Kidney (tissue), 14 donors: ENCODE results near the gene DGLUCY. TPM values are rescaled to one million over a fixed set of nuclear protein-coding genes. Genes with fewer than 3 reads are reported as not detected.

Source experiments
- DNase-seq, 5 donors: peaks; one replicate each; pipeline ENCODE4 v3.0.0-alpha.2; 2013 to 2020
- FAIRE-seq: peaks from 2 replicates; lab custom pipeline; 2012; peaks lifted over from hg19 to GRCh38; lab: Jason Lieb, UNC
- H3K27ac ChIP-seq, 2 donors: one replicate each; pipeline ENCODE4 v1.7.0; 2013; ENCODE audit warnings: low read depth in 2 of 2, low read length in 2 of 2, inconsistent platforms in 1 of 2
- H3K27me3 ChIP-seq: one replicate; pipeline ENCODE4 v1.7.1; 2013; ENCODE audit warnings: low read length, inconsistent platforms; ENCODE audit not compliant: control insufficient read depth, insufficient read depth
- H3K36me3 ChIP-seq, 3 donors: one replicate each; pipeline versions ENCODE4 v1.7.0 to v1.7.1; 2013; ENCODE audit warnings: low read length in 3 of 3, control low read depth in 1 of 3, inconsistent platforms in 1 of 3; ENCODE audit not compliant: insufficient read depth in 3 of 3, control insufficient read depth in 2 of 3
- H3K4me1 ChIP-seq, 3 donors: one replicate each; pipeline versions ENCODE4 v1.7.0 to v1.7.1; 2013; ENCODE audit warnings: low read length in 3 of 3, inconsistent platforms in 1 of 3, low read depth in 1 of 3; ENCODE audit not compliant: control insufficient read depth in 2 of 3, insufficient read depth in 2 of 3
- H3K4me3 ChIP-seq, 3 donors: one replicate each; pipeline versions ENCODE4 v1.7.0 to v1.8.1; 2013; ENCODE audit warnings: low read length in 3 of 3, control low read depth in 1 of 3, inconsistent platforms in 1 of 3
- H3K9ac ChIP-seq, 3 donors: one replicate each; pipeline versions ENCODE4 v1.7.0 to v1.7.1; 2013; ENCODE audit warnings: low read length in 3 of 3, control low read depth in 1 of 3, inconsistent platforms in 1 of 3
- H3K9me3 ChIP-seq, 3 donors: one replicate each; pipeline versions ENCODE4 v1.7.0 to v1.7.1; 2013; ENCODE audit warnings: low read length in 3 of 3, control low read depth in 1 of 3, inconsistent platforms in 1 of 3; ENCODE audit not compliant: control insufficient read depth in 2 of 3, insufficient read depth in 1 of 3
- intact Hi-C: fragments of 100-400 bp; cut with DNase I; formaldehyde crosslinking; loops from one replicate; pipeline ENCODE4 v1.11.1; 2022
- polyA plus RNA-seq: library from polyadenylated mRNA; stranded (reverse); fragments of 350-450 nt; fragmentation: Illumina TruSeq; extraction: RNeasy Lipid Tissue Mini Kit (QIAGEN cat#74804); gene quantifications from one replicate; pipeline ENCODE4 v1.2.3, GENCODE V29; 2014; ENCODE audit warnings: low read depth, low replicate concordance; ENCODE audit not compliant: insufficient read depth
- total RNA-seq: library from RNA; stranded (reverse); fragmentation: NEBNext Ultra II Directional; extraction: Animal tissue kit (Norgen Biotek cat#: 25700); gene quantifications from one replicate; pipeline ENCODE4 v1.2.1, GENCODE V29; 2021
- TF ChIP-seq, protein P1 (sequence below): IDR thresholded peaks from 3 replicates; pipeline ENCODE4 v1.5.1; 2012; ENCODE audit warnings: mild to moderate bottlenecking, moderate library complexity, borderline replicate concordance; ENCODE audit not compliant: insufficient read depth; ENCODE audit errors: extremely low read depth
- donor health status: control.
- donor health status: control.
- donor health status: control.
- donor health status: control.
- donor health status: control.
- donor health status: DM: yes; HTN: yes; CAD: no.
- donor health status: Normal renal cell carcinoma (clear cell type).

The DGLUCY gene
- total and polyA plus RNA-seq, 2 donors from 2014 or later: 79.7 to 83.4 TPM

GRCh38 chr14:91117960-91118359 lies 4.1 kb downstream of the DGLUCY start:
- TF ChIP-seq, protein P1, sequence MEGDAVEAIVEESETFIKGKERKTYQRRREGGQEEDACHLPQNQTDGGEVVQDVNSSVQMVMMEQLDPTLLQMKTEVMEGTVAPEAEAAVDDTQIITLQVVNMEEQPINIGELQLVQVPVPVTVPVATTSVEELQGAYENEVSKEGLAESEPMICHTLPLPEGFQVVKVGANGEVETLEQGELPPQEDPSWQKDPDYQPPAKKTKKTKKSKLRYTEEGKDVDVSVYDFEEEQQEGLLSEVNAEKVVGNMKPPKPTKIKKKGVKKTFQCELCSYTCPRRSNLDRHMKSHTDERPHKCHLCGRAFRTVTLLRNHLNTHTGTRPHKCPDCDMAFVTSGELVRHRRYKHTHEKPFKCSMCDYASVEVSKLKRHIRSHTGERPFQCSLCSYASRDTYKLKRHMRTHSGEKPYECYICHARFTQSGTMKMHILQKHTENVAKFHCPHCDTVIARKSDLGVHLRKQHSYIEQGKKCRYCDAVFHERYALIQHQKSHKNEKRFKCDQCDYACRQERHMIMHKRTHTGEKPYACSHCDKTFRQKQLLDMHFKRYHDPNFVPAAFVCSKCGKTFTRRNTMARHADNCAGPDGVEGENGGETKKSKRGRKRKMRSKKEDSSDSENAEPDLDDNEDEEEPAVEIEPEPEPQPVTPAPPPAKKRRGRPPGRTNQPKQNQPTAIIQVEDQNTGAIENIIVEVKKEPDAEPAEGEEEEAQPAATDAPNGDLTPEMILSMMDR: no peak
- H3K27me3 ChIP-seq: no peaks in the 10 kb centered on the region
- DNase-seq: no peak
- FAIRE-seq: no peak
- H3K36me3 ChIP-seq: peaks cover 0 to 8% (median 0%) of the 10 kb centered on the region in 3 donors
- H3K4me1 ChIP-seq: peaks cover 0 to 28% (median 26%) of the 10 kb centered on the region in 3 donors
- H3K9me3 ChIP-seq: no peaks in the 10 kb centered on the region
- H3K9ac ChIP-seq: no peak overlapping the region
- no peak overlapping the region for H3K4me3 ChIP-seq
- no peak overlapping the region for H3K27ac ChIP-seq
- intact Hi-C loops: no loop called here

- Histone ChIP-seq H3K9me3 (no peaks in the 10 kb centered on the region), H3K4me1 (peaks cover 0 to 26% (median 24%) of the 10 kb centered on the region in 3 donors), H3K4me3 (no peak overlapping the region)
Measured at GRCh38 chr14:91118511-91119068, 4.7 kb downstream of the DGLUCY start.

GRCh38 chr14:91119556-91120311 lies 5.9 kb downstream of the DGLUCY start:
- H3K27ac ChIP-seq: no peak overlapping the region
- H3K9me3 ChIP-seq: no peaks in the 10 kb centered on the region
- H3K27me3 ChIP-seq: no peaks in the 10 kb centered on the region
- peaks cover 0 to 8% (median 0%) of the 10 kb centered on the region in 3 donors for H3K36me3 ChIP-seq
- no peak overlapping the region for H3K9ac ChIP-seq
- no peak for DNase-seq
- intact Hi-C loops: no loop called here
- TF ChIP-seq, protein P1: no peak
- peaks cover 0 to 30% (median 27%) of the 10 kb centered on the region in 3 donors for H3K4me1 ChIP-seq
- no peak overlapping the region for H3K4me3 ChIP-seq
- no peak for FAIRE-seq

More at GRCh38 chr14:91118511-91119068, 4.7 kb downstream of the DGLUCY start:
- TF ChIP-seq, protein P1: no peak
- DNase-seq (peak in 1 of 5 donors; percentile 28), FAIRE-seq (no peak)
- Histone ChIP-seq H3K27me3 (no peaks in the 10 kb centered on the region), H3K9ac (no peak overlapping the region), H3K36me3 (peaks cover 0 to 8% (median 0%) of the 10 kb centered on the region in 3 donors), H3K27ac (no peak overlapping the region)
- intact Hi-C loops: no loop called here
